Fibroblast of lung (primary cell): ENCODE data around the gene CTNND2. TPM values are rescaled to one million over a fixed set of nuclear protein-coding genes. Genes with fewer than 3 reads are reported as not detected.

Experiments
- DNase-seq, 2 donors: peaks; one replicate each; pipeline versions ENCODE4 v3.0.0 to v3.0.0-alpha.2; 2010; ENCODE audit warnings: low read depth in 2 of 2
- H2AFZ ChIP-seq: 2 replicates; pipeline ENCODE4 v1.5.1; 2012; ENCODE audit warnings: low read length, control low read depth, inconsistent platforms
- H3K27ac ChIP-seq: 2 replicates; pipeline ENCODE4 v1.5.1; 2011; ENCODE audit warnings: low read length, control low read depth; ENCODE audit not compliant: insufficient read depth
- H3K27me3 ChIP-seq: 2 replicates; pipeline ENCODE4 v1.5.1; 2011; ENCODE audit warnings: mild to moderate bottlenecking, low read length; ENCODE audit not compliant: control insufficient read depth, insufficient read depth
- H3K36me3 ChIP-seq: 2 replicates; pipeline ENCODE4 v1.5.1; 2011; ENCODE audit warnings: low read length; ENCODE audit not compliant: control insufficient read depth, insufficient read depth
- H3K4me1 ChIP-seq: 2 replicates; pipeline ENCODE4 v1.5.1; 2011; ENCODE audit warnings: low read length; ENCODE audit not compliant: control insufficient read depth, insufficient read depth; ENCODE audit errors: extremely low read depth
- H3K4me2 ChIP-seq: 2 replicates; pipeline ENCODE4 v1.5.1; 2011; ENCODE audit warnings: low read length, control low read depth; ENCODE audit not compliant: insufficient read depth; ENCODE audit errors: extremely low read depth
- H3K4me3 ChIP-seq, 4 experiments: fragments of 200-600 bp in 1 of 4; sonication (generic) in 1 of 4; replicated peaks in 1 of 4; 2 replicates each; pipeline ENCODE4 v1.5.1; 2011 to 2016; ENCODE audit warnings: low read length in 4 of 4, low read depth in 3 of 4, mild to moderate bottlenecking in 3 of 4, control low read depth in 2 of 4, inconsistent platforms in 1 of 4, mixed read lengths in 1 of 4; ENCODE audit not compliant: insufficient read depth in 1 of 4; ENCODE audit errors: control extremely low read depth in 1 of 4
- H3K79me2 ChIP-seq: 2 replicates; pipeline ENCODE4 v1.5.1; 2012; ENCODE audit warnings: mild to moderate bottlenecking, low read length, inconsistent platforms; ENCODE audit not compliant: control insufficient read depth, insufficient read depth
- H3K9ac ChIP-seq: 2 replicates; pipeline ENCODE4 v1.5.1; 2011; ENCODE audit warnings: mild to moderate bottlenecking, low read length, control low read depth; ENCODE audit not compliant: insufficient read depth
- H3K9me3 ChIP-seq: 2 replicates; pipeline ENCODE4 v1.5.1; 2012; ENCODE audit warnings: low read depth, low read length; ENCODE audit not compliant: control insufficient read depth, insufficient read depth
- H4K20me1 ChIP-seq: 2 replicates; pipeline ENCODE4 v1.5.1; 2011; ENCODE audit warnings: low read length; ENCODE audit not compliant: control insufficient read depth, insufficient read depth; ENCODE audit errors: extremely low read depth
- EZH2 ChIP-seq: IDR thresholded peaks from 2 replicates; pipeline ENCODE4 v1.5.1; 2012; ENCODE audit warnings: low read length, control low read depth, mild to moderate bottlenecking; ENCODE audit errors: missing control alignments
- polyA plus RNA-seq, 2 donors: library from polyadenylated mRNA; depleted of rRNA in 1 of 2; stranded (reverse) in 1 of 2; unstranded in 1 of 2; fragments of >200 nt; gene quantifications; 2 replicates each; pipeline ENCODE4 v1.2.1, GENCODE V29; 2011 to 2012; ENCODE audit warnings: missing spikeins in 1 of 2
- total RNA-seq: library from RNA; depleted of rRNA; stranded (reverse); fragments of >200 nt; gene quantifications from 2 replicates; pipeline ENCODE4 v1.2.1, GENCODE V29; 2014
- TF ChIP-seq, protein P1 (sequence below), 2 donors: IDR thresholded peaks in 1 of 2; conservative IDR thresholded peaks in 1 of 2; 1 replicate in 1 of 2; 2 replicates in 1 of 2; pipeline ENCODE4 v1.5.1; 2011 to 2012; ENCODE audit warnings: low read length in 2 of 2, control low read depth in 1 of 2, inconsistent platforms in 1 of 2, low read depth in 1 of 2, mild to moderate bottlenecking in 1 of 2

CTNND2 gene
- total and polyA plus RNA-seq, 2 donors (not counting 1 experiment from before 2014, with no cell fraction given): not detected

DNA sequence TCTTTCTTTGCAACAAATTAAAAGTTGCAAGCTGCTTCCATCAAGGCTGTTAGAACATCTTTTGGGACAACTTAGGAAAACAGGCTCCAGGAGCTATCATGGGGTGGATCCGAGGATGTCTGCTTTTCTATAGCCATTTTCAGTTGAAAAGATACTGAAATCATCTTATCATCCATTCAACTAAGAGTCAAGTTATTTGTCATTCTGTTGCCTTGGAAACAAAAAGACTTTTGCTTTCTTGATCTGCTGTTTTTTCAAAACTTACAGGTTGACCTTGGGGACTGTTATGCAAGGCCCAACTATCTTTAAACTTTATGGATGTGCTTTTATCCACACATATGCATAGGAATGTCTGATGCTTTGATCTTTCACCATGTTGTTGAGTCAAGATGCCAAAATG lies 597.9 kb downstream of the CTNND2 start:
- TF ChIP-seq, protein P1, sequence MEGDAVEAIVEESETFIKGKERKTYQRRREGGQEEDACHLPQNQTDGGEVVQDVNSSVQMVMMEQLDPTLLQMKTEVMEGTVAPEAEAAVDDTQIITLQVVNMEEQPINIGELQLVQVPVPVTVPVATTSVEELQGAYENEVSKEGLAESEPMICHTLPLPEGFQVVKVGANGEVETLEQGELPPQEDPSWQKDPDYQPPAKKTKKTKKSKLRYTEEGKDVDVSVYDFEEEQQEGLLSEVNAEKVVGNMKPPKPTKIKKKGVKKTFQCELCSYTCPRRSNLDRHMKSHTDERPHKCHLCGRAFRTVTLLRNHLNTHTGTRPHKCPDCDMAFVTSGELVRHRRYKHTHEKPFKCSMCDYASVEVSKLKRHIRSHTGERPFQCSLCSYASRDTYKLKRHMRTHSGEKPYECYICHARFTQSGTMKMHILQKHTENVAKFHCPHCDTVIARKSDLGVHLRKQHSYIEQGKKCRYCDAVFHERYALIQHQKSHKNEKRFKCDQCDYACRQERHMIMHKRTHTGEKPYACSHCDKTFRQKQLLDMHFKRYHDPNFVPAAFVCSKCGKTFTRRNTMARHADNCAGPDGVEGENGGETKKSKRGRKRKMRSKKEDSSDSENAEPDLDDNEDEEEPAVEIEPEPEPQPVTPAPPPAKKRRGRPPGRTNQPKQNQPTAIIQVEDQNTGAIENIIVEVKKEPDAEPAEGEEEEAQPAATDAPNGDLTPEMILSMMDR (conservative IDR thresholded peaks at IDR 0.05 in 1 of 2, IDR thresholded peaks at IDR 0.05 in 1 of 2; ENCODE audit: low read depth in 1 of 2, low read length in 2 of 2): no peak
- no peak for TF ChIP-seq EZH2
- no peak overlapping the region for H2AFZ ChIP-seq
- H3K79me2 ChIP-seq: no peaks in the 10 kb centered on the region
- H3K27me3 ChIP-seq: no peaks in the 10 kb centered on the region
- no peaks in the 10 kb centered on the region for H3K9me3 ChIP-seq
- H3K4me3 ChIP-seq: no peak overlapping the region
- no peaks in the 10 kb centered on the region for H4K20me1 ChIP-seq
- H3K27ac ChIP-seq: no peak overlapping the region
- no peak overlapping the region for H3K9ac ChIP-seq
- no peaks in the 10 kb centered on the region for H3K36me3 ChIP-seq
- no peaks in the 10 kb centered on the region for H3K4me1 ChIP-seq
- H3K4me2 ChIP-seq: no peak overlapping the region
- peak in 1 of 2 donors; percentile 8 for DNase-seq

DNA sequence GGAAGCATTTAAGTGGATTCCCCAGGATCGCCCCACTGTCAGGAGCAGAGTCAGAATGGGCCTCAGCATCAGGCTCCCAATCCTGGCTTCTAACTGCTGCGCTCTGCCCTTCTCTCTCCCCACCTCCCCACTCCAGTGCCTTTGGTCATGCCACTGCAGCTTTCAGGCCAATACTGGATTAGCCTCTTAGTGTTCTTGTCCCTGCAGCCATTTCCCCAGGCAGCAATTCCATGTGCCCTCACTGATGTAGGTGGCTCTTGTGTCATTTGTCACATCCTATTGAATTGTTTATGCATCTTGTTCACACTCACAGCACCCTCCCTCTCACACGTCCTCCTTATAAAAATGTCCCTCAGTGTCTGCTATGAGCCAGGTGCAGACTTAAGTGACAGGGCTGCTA lies 599.0 kb downstream of the CTNND2 start:
- Histone ChIP-seq H4K20me1 (no peaks in the 10 kb centered on the region), H3K36me3 (no peaks in the 10 kb centered on the region), H3K4me1 (no peaks in the 10 kb centered on the region), H2AFZ (no peak overlapping the region), H3K27ac (no peak overlapping the region), H3K27me3 (no peaks in the 10 kb centered on the region), H3K4me2 (no peak overlapping the region), H3K79me2 (no peaks in the 10 kb centered on the region), H3K9ac (no peak overlapping the region), H3K4me3 (no peak overlapping the region), H3K9me3 (no peaks in the 10 kb centered on the region)
- DNase-seq: no peak
- TF ChIP-seq EZH2: no peak

DNA sequence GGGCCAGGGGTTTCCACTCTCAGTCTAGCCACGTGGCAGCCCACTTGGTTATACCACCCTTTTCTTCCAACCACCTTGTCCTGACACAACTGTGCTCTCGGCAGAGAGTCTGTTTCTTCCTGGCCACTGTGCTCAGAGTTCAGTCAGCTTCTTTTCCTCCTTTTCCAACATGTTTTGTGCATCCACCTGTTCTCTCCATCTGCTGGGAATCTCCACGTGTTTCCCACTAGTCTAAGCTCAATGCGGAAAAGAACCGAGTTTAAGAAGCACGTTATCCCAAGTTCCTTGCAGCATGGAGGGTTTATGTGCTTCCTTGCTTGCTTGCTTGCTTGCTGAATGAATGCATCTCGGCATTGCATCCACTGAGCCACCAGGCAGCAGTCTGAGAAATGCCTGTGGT lies 599.6 kb downstream of the CTNND2 start:
- Histone ChIP-seq H3K9ac (no peak overlapping the region), H3K9me3 (no peaks in the 10 kb centered on the region), H3K4me1 (no peaks in the 10 kb centered on the region), H2AFZ (no peak overlapping the region), H3K36me3 (no peaks in the 10 kb centered on the region), H3K27me3 (no peaks in the 10 kb centered on the region), H3K79me2 (no peaks in the 10 kb centered on the region), H3K4me2 (no peak overlapping the region), H3K4me3 (no peak overlapping the region), H4K20me1 (no peaks in the 10 kb centered on the region), H3K27ac (no peak overlapping the region)
- no peak for DNase-seq
- TF ChIP-seq, protein P1 (conservative IDR thresholded peaks at IDR 0.05 in 1 of 2, IDR thresholded peaks at IDR 0.05 in 1 of 2; ENCODE audit: low read depth in 1 of 2, low read length in 2 of 2): no peak
- TF ChIP-seq EZH2: no peak
